WTC11 (cell line): ENCODE results near the gene SREBF1. TPM values are rescaled to one million over a fixed set of nuclear protein-coding genes. Genes with fewer than 3 reads are reported as not detected.

Experiments
- ATAC-seq: fragments of 200-7000 bp; cut with Tn5 transposase; 2 replicates; pipeline ENCODE4 v1.10.0; 2021; ENCODE audit warnings: mild to moderate bottlenecking, moderate library complexity
- CTCF ChIA-PET: fragments of 300-600 bp; sonication (Branson Sonifier 250); formaldehyde crosslinking; loops from one replicate; lab custom pipeline; 2021; ENCODE audit warnings: antibody characterized with exemption; lab: Charles Lee
- POLR2A ChIA-PET: fragments of 350-600 bp; sonication (Branson Sonifier 250); formaldehyde crosslinking; loops from one replicate; lab custom pipeline; 2021; ENCODE audit warnings: antibody characterized with exemption; lab: Charles Lee
- DNase-seq: peaks from one replicate; pipeline ENCODE4 v3.0.0; 2021; ENCODE audit warnings: low spot score
- H3K27ac Mint-ChIP-seq: 2 replicates; pipeline ENCODE4 v1.8.0; 2021; ENCODE audit warnings: mixed read lengths
- H3K27me3 Mint-ChIP-seq: 2 replicates; pipeline ENCODE4 v1.8.0; 2021; ENCODE audit warnings: low read depth, mild to moderate bottlenecking, moderate library complexity, mixed read lengths
- H3K36me3 Mint-ChIP-seq: 2 replicates; pipeline ENCODE4 v1.8.0; 2021; ENCODE audit warnings: mixed read lengths
- H3K4me1 Mint-ChIP-seq: 2 replicates; pipeline ENCODE4 v1.8.0; 2022; ENCODE audit warnings: mixed read lengths
- H3K4me3 Mint-ChIP-seq: 2 replicates; pipeline ENCODE4 v1.8.0; 2021; ENCODE audit warnings: mild to moderate bottlenecking, moderate library complexity, mixed read lengths
- H3K9me3 Mint-ChIP-seq: 2 replicates; pipeline ENCODE4 v1.8.0; 2021; ENCODE audit warnings: mixed read lengths
- ATF1 ChIP-seq: sonication (generic); formaldehyde crosslinking; IDR thresholded peaks from 2 replicates; pipeline ENCODE4 v1.8.1; 2023; ENCODE audit warnings: mild to moderate bottlenecking, moderate library complexity, missing genetic modification reagents
- GRHL2 ChIP-seq: fragments of 250-450 bp; sonication (Bioruptor Pico); IDR thresholded peaks from 2 replicates; pipeline ENCODE4 v1.8.0; 2022; ENCODE audit warnings: mild to moderate bottlenecking, moderate library complexity; ENCODE audit not compliant: insufficient replicate concordance, severe bottlenecking
- JUN ChIP-seq: sonication (generic); formaldehyde crosslinking; IDR thresholded peaks from 2 replicates; pipeline ENCODE4 v1.8.0; 2023; ENCODE audit warnings: mild to moderate bottlenecking, missing genetic modification reagents
- NR2C2 ChIP-seq: sonication (generic); formaldehyde crosslinking; IDR thresholded peaks from 2 replicates; pipeline ENCODE4 v1.8.0; 2022; ENCODE audit warnings: mild to moderate bottlenecking, missing genetic modification reagents
- TCF7 ChIP-seq: sonication (generic); formaldehyde crosslinking; IDR thresholded peaks from 2 replicates; pipeline ENCODE4 v1.8.0; 2022; ENCODE audit warnings: mild to moderate bottlenecking, low read depth, missing genetic modification reagents, moderate library complexity
- ZBTB21 ChIP-seq: sonication (generic); formaldehyde crosslinking; IDR thresholded peaks from 2 replicates; pipeline ENCODE4 v1.8.1; 2023; ENCODE audit warnings: mild to moderate bottlenecking, missing genetic modification reagents, borderline replicate concordance
- ZNF121 ChIP-seq: sonication (generic); formaldehyde crosslinking; IDR thresholded peaks from 2 replicates; pipeline ENCODE4 v1.8.0; 2023; ENCODE audit warnings: missing genetic modification reagents
- ZNF671 ChIP-seq: fragments of 250-450 bp; sonication (Bioruptor Pico); IDR thresholded peaks from 2 replicates; pipeline ENCODE4 v1.8.0; 2021; ENCODE audit warnings: mild to moderate bottlenecking
- total RNA-seq: library from RNA; stranded (reverse); gene quantifications from 3 replicates; pipeline ENCODE4 v1.2.3, GENCODE V29; 2021
- TF ChIP-seq, protein P1 (sequence below): sonication (generic); formaldehyde crosslinking; IDR thresholded peaks from 2 replicates; pipeline ENCODE4 v1.8.0; 2022; ENCODE audit warnings: mild to moderate bottlenecking, missing genetic modification reagents
- TF ChIP-seq, protein P2 (sequence below): sonication (generic); formaldehyde crosslinking; IDR thresholded peaks from 2 replicates; pipeline ENCODE4 v1.8.1; 2023; ENCODE audit warnings: mild to moderate bottlenecking, missing genetic modification reagents
- TF ChIP-seq, protein P3 (sequence below): sonication (generic); formaldehyde crosslinking; IDR thresholded peaks from 2 replicates; pipeline ENCODE4 v1.8.1; 2023; ENCODE audit warnings: mild to moderate bottlenecking, missing genetic modification reagents, moderate library complexity
- TF ChIP-seq, protein P4 (sequence below): fragments of 250-450 bp; sonication (Bioruptor Pico); conservative IDR thresholded peaks from 2 replicates; pipeline ENCODE4 v1.9.0; 2021; ENCODE audit warnings: mild to moderate bottlenecking
- TF ChIP-seq, protein P5 (sequence below): sonication (generic); formaldehyde crosslinking; IDR thresholded peaks from 2 replicates; pipeline ENCODE4 v1.8.0; 2023; ENCODE audit warnings: missing genetic modification reagents, mild to moderate bottlenecking, borderline replicate concordance

The SREBF1 gene
- total RNA-seq, 1 experiment from 2014 or later = 93.7 TPM

DNA sequence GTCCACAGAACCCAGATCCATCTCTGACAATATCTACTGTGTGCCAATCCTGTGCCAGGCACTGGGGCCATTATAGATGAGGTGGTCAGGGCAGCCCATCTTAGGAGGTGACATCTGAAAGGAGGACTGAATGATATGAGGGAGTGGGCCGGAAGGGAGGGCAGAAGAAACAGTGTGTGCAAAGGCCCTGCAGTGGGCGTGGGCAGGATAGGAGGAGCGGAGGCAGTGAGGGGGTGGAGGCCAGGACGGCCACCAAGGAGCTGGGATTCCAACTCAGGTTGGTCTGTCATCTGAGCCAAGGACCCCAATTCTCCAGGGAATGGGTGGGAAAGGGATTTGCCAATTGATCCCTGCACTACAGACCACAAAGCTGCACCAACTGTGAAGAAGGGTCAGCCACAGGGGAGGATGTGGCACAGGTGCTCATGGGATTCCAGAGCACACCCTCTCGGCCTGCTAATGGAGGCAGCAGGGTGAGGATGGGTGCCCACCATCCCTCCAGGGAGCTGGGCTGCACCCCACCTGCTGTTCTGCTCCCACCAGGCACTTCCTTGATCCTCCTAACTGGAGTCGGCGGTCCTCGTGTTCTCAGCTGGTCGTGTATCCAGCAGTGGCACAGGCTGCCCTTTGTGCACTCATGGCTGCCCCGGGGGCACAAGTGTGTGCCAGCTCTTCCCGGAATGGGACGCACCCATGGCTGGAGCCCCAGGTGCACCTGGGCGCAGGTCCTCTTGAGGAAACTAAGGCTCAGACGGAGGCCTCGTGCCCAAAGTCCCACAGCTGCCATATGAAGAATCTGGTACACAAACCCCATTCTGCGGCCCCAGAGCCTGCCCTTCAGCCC lies 9.6 kb downstream of the SREBF1 start (continued):
- TF ChIP-seq, protein P1, sequence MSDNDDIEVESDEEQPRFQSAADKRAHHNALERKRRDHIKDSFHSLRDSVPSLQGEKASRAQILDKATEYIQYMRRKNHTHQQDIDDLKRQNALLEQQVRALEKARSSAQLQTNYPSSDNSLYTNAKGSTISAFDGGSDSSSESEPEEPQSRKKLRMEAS = no peak
- TF ChIP-seq, protein P2, sequence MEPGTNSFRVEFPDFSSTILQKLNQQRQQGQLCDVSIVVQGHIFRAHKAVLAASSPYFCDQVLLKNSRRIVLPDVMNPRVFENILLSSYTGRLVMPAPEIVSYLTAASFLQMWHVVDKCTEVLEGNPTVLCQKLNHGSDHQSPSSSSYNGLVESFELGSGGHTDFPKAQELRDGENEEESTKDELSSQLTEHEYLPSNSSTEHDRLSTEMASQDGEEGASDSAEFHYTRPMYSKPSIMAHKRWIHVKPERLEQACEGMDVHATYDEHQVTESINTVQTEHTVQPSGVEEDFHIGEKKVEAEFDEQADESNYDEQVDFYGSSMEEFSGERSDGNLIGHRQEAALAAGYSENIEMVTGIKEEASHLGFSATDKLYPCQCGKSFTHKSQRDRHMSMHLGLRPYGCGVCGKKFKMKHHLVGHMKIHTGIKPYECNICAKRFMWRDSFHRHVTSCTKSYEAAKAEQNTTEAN (CRISPR knock-in tag) = no peak
- TF ChIP-seq ATF1 (CRISPR knock-in tag) (no peak), ZNF121 (CRISPR knock-in tag) (no peak), NR2C2 (CRISPR knock-in tag) (no peak), TCF7 (CRISPR knock-in tag) (no peak)
- TF ChIP-seq, protein P3, sequence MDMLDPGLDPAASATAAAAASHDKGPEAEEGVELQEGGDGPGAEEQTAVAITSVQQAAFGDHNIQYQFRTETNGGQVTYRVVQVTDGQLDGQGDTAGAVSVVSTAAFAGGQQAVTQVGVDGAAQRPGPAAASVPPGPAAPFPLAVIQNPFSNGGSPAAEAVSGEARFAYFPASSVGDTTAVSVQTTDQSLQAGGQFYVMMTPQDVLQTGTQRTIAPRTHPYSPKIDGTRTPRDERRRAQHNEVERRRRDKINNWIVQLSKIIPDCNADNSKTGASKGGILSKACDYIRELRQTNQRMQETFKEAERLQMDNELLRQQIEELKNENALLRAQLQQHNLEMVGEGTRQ (CRISPR knock-in tag) = no peak
- TF ChIP-seq, all 79 proteins: peak for 0

DNA sequence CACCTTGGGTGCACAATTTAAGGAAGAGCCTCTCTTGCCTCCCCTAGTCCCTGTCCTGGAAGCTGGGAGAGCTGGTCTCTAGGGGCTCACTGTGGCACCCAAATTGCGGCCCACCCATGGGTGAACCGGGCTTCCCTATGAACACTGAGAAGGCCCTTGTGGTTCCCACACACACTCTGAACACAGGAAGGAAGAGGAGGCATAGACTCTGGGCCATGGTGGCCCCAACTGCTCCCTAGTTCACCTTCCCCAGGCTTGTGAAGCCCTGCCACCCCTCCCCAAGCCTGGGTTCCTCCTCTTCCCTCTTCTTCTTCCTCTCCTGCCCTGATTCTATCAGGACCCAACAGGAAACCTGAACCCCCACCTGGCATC lies 10.5 kb downstream of the SREBF1 start:
- Mint-ChIP-seq H3K36me3 (peaks cover 3% of the 10 kb centered on the region; the same call in 1 of the 2 replicates), H3K27me3 (no peaks in the 10 kb centered on the region), H3K4me1 (peaks cover 67% of the 10 kb centered on the region), H3K9me3 (no peaks in the 10 kb centered on the region), H3K4me3 (no peak overlapping the region), H3K27ac (peak overlapping the region; percentile 79)
- TF ChIP-seq ZBTB21 (CRISPR knock-in tag) (no peak), GRHL2 (CRISPR knock-in tag) (no peak), ATF1 (CRISPR knock-in tag) (no peak), JUN (CRISPR knock-in tag) (no peak), ZNF671 (CRISPR knock-in tag) (no peak)
- TF ChIP-seq, protein P4, sequence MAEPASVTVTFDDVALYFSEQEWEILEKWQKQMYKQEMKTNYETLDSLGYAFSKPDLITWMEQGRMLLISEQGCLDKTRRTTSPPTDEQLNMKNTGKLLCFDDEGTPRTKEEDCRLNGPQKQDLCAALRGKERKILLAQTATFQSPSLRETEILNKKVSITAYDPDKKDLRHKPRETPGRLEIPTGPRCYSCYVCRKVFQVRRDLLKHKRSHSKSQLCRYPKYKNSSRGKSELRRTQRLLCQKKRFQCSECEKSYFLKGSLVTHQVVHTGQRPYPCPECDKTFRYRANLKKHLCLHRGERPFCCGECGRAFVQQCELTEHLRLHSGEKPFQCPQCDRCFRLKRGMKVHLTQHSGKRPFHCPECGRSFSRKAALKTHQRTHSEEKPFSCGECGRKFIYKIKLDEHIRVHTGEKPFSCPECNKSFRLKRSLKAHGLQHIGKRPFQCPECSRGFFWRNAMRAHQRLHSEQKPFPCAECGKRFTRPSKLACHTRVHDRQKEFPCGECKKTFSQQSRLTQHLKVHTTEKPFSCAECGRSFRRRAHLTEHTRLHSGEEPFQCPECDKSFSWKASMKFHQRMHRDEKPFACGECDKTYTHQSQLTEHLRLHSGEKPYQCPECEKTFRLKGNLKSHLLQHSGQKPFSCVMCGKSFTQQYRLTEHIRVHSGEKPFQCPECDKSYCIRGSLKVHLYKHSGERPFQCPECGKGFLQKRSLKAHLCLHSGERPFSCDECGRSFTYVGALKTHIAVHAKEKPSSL (CRISPR knock-in tag) = no peak
- TF ChIP-seq, protein P5, sequence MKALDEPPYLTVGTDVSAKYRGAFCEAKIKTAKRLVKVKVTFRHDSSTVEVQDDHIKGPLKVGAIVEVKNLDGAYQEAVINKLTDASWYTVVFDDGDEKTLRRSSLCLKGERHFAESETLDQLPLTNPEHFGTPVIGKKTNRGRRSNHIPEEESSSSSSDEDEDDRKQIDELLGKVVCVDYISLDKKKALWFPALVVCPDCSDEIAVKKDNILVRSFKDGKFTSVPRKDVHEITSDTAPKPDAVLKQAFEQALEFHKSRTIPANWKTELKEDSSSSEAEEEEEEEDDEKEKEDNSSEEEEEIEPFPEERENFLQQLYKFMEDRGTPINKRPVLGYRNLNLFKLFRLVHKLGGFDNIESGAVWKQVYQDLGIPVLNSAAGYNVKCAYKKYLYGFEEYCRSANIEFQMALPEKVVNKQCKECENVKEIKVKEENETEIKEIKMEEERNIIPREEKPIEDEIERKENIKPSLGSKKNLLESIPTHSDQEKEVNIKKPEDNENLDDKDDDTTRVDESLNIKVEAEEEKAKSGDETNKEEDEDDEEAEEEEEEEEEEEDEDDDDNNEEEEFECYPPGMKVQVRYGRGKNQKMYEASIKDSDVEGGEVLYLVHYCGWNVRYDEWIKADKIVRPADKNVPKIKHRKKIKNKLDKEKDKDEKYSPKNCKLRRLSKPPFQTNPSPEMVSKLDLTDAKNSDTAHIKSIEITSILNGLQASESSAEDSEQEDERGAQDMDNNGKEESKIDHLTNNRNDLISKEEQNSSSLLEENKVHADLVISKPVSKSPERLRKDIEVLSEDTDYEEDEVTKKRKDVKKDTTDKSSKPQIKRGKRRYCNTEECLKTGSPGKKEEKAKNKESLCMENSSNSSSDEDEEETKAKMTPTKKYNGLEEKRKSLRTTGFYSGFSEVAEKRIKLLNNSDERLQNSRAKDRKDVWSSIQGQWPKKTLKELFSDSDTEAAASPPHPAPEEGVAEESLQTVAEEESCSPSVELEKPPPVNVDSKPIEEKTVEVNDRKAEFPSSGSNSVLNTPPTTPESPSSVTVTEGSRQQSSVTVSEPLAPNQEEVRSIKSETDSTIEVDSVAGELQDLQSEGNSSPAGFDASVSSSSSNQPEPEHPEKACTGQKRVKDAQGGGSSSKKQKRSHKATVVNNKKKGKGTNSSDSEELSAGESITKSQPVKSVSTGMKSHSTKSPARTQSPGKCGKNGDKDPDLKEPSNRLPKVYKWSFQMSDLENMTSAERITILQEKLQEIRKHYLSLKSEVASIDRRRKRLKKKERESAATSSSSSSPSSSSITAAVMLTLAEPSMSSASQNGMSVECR (CRISPR knock-in tag) = no peak
- ATAC-seq = no peak
- DNase-seq = no peak
- ChIA-PET CTCF (interaction anchor here (2.1 to 3.7 kb wide), 2 partner anchors 10 to 34 kb away, joined by 7 to 12 read pairs; partner anchors contain the start of gene SREBF1), POLR2A (interaction anchor here (1.0 to 9.4 kb wide), 3 partner anchors 8 to 14 kb away, joined by 3 to 137 read pairs (median 3); partner anchors contain the start of gene SREBF1)
